Spinal cord (tissue), 10 donors: ENCODE data around the gene RPL19. TPM values are rescaled to one million over a fixed set of nuclear protein-coding genes. Genes with fewer than 3 reads are reported as not detected.

ENCODE experiments used
- DNase-seq, 6 donors: peaks; one replicate each; pipeline versions ENCODE4 v3.0.0 to v3.0.0-alpha.2; 2013 to 2015; ENCODE audit warnings: low spot score in 6 of 6, low read depth in 4 of 6
- H3K27ac ChIP-seq: one replicate; pipeline ENCODE4 v1.5.1; 2013; ENCODE audit warnings: low read depth, low read length, control low read depth
- H3K27me3 ChIP-seq: one replicate; pipeline ENCODE4 v1.6.1; 2013; ENCODE audit warnings: low read length; ENCODE audit not compliant: control insufficient read depth, insufficient read depth
- H3K36me3 ChIP-seq: one replicate; pipeline ENCODE4 v1.6.1; 2013; ENCODE audit warnings: low read length; ENCODE audit not compliant: control insufficient read depth, insufficient read depth
- H3K4me1 ChIP-seq: one replicate; pipeline ENCODE4 v1.6.1; 2013; ENCODE audit warnings: low read length; ENCODE audit not compliant: control insufficient read depth, insufficient read depth
- H3K4me3 ChIP-seq: one replicate; pipeline ENCODE4 v1.5.1; 2013; ENCODE audit warnings: low read depth, low read length, control low read depth
- H3K9me3 ChIP-seq: one replicate; pipeline ENCODE4 v1.6.1; 2013; ENCODE audit warnings: low read length; ENCODE audit not compliant: control insufficient read depth, insufficient read depth
- WGBS: methylation state at CpG from one replicate; pipeline ENCODE4 v1.1.5; 2013; ENCODE audit warnings: missing lambda C conversion rate; ENCODE audit not compliant: insufficient coverage; 5-methylcytosine and 5-hydroxymethylcytosine counted together
- polyA plus RNA-seq, 2 donors: library from polyadenylated mRNA; unstranded; fragments of 120-200 nt; gene quantifications; one replicate each; pipeline ENCODE4 v1.2.1, GENCODE V29; 2013; ENCODE audit not compliant: insufficient read length in 2 of 2
- total RNA-seq, 2 donors: library from RNA; depleted of rRNA in 1 of 2; stranded (reverse); fragments of 120-200 nt in 1 of 2; fragments of >200 nt in 1 of 2; gene quantifications; one replicate each; pipeline versions ENCODE4 v1.2.3 to v1.2.4, GENCODE V29; 2013 to 2014
- donor health status: healthy.

RPL19 gene
- total and polyA plus RNA-seq, 4 donors, result 650 to 2,773 (median 1,270) TPM

DNA sequence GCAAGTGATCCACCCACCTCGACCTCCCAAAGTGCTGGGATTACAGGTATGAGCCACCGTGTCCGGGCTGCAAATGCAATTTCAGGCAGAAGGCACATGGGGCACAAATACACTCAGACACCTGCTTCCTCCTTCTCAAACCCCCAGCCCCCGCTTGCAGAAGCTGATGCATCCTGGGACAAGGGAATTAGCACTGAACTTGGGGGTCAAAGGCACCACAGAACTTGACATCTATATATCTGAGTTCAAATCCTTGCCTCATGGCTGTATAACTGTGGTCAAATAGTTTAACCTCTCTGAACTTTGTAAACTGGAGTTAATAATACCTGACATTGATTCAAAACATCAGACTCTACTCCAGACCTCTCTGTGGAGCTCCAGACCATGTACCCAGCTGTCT, 30.0 kb upstream of the RPL19 start:
- peaks cover 14% of the 10 kb centered on the region for H3K36me3 ChIP-seq
- no peak overlapping the region for H3K4me3 ChIP-seq
- H3K9me3 ChIP-seq, result no peaks in the 10 kb centered on the region
- H3K27me3 ChIP-seq, result peaks cover 26% of the 10 kb centered on the region
- no peak for DNase-seq
- WGBS, result 79% methylated on average over 3 of the region's 4 CpGs
- peaks cover 34% of the 10 kb centered on the region for H3K4me1 ChIP-seq
- H3K27ac ChIP-seq, result no peak overlapping the region

DNA sequence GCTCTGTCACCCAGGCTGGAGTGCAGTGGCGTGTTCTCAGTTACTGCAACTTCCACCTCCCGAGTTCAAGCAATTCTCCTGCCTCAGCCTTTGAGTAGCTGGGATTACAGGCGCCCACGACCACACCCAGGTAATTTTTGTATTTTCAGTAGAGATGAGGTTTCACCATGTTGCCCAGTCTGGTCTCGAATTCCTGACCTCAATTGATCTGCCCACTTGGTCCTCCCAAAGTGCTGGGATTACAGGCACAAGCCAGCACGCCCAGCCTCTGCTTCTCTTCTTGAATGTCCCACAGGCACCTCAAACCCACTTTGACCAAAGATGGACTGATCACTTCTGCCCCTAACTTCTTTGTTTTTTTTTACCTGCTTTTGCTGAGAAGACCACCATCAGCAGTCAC, 29.5 kb upstream of the RPL19 start:
- 95% methylated on average over 4 of the region's 6 CpGs for WGBS
- H3K4me1 ChIP-seq, result peaks cover 33% of the 10 kb centered on the region

DNA sequence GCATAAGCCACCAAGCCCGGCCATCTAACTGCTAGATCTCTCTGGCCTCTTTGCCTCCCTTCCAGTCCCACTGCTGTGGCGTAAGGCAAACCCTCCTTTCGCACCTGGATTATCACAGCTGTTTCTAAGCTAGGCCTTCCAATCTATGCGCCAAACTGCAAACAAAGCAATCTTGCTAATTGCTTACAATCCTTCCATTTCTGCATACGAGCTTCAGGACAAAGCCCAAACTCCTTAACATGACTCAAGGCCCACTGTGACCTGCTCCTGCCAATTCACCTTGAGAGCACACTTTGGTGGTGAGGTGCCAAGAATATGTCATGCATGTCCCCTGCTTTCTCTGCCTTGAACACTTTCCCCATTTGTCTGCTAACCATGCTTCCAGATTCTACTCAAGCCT, 28.1 kb upstream of the RPL19 start:
- Histone ChIP-seq H3K27me3 (peaks cover 8% of the 10 kb centered on the region), H3K27ac (no peak overlapping the region), H3K9me3 (no peaks in the 10 kb centered on the region), H3K36me3 (peaks cover 33% of the 10 kb centered on the region), H3K4me1 (peaks cover 22% of the 10 kb centered on the region), H3K4me3 (no peak overlapping the region)
- WGBS, result 88% methylated on average over 4 of the region's 5 CpGs
- DNase-seq, result no peak

More for the DNA sequence above, 29.5 kb upstream of the RPL19 start:
- peaks cover 19% of the 10 kb centered on the region for H3K36me3 ChIP-seq
- no peak for DNase-seq
- no peaks in the 10 kb centered on the region for H3K9me3 ChIP-seq
- H3K27me3 ChIP-seq, result peaks cover 21% of the 10 kb centered on the region
- H3K4me3 ChIP-seq, result no peak overlapping the region
- H3K27ac ChIP-seq, result no peak overlapping the region

GRCh38 chr17:39173080-39173479, 27.0 kb upstream of the RPL19 start:
- no CpG with 5 or more reads among the region's 5 CpGs for WGBS
- Histone ChIP-seq H3K4me3 (no peak overlapping the region), H3K27me3 (no peaks in the 10 kb centered on the region), H3K27ac (no peak overlapping the region), H3K4me1 (peaks cover 22% of the 10 kb centered on the region), H3K36me3 (peaks cover 44% of the 10 kb centered on the region), H3K9me3 (no peaks in the 10 kb centered on the region)
- DNase-seq, result no peak

DNA sequence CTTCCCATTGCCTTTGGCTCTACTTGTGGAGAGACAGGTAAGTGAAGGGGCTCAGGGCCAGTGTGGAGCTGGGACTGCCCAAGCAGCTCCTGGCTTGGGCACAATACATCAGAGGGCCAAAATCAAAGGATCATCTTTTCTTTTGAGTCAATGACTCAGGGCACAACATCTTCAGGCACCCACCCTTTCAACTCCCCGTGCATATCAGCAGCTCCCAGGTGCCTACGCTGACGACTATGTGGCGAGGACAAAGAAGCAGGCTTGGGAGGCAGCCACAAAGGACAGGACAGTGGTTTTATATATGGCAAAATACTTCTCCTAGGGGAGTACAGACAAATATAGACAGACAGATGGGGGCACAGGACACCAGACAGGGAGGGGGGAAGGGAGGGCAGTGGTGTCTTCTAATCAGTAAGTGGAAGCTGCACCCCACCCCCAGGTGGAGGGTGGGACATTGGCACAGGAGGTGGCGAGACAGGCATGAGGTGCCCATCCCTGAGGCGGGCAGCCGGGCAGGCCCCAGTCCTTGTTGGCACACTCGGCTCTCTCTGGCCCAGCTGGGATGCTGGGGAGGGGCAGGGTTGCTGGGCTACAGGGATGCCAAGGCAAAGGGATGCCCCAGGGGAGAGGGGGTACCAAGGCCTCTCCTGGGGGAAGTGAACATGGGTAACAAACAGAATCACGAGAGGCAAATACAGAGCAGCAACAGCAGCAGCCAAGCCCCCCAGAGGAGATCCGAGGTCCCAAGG, 26.4 kb upstream of the RPL19 start:
- H3K4me3 ChIP-seq, result no peak overlapping the region

GRCh38 chr17:39174920-39175694, 25.0 kb upstream of the RPL19 start:
- Histone ChIP-seq H3K27ac (no peak overlapping the region), H3K4me1 (peaks cover 22% of the 10 kb centered on the region), H3K36me3 (peaks cover 58% of the 10 kb centered on the region), H3K4me3 (no peak overlapping the region), H3K27me3 (no peaks in the 10 kb centered on the region), H3K9me3 (no peaks in the 10 kb centered on the region)
- WGBS, result 52% methylated on average over 32 of the region's 35 CpGs
- peak in 3 of 6 donors; percentile 60 to 86 (median 85) for DNase-seq

More for the DNA sequence above, 26.4 kb upstream of the RPL19 start:
- no peaks in the 10 kb centered on the region for H3K27me3 ChIP-seq
- H3K9me3 ChIP-seq, result no peaks in the 10 kb centered on the region
- H3K36me3 ChIP-seq, result peaks cover 49% of the 10 kb centered on the region
- 46% methylated on average over 9 of the region's 10 CpGs for WGBS
- no peak overlapping the region for H3K27ac ChIP-seq
- peaks cover 22% of the 10 kb centered on the region for H3K4me1 ChIP-seq
- DNase-seq, result peak in 1 of 6 donors; percentile 35

GRCh38 chr17:39175695-39176093, 24.4 kb upstream of the RPL19 start:
- Histone ChIP-seq H3K27ac (no peak overlapping the region), H3K4me1 (peaks cover 22% of the 10 kb centered on the region), H3K9me3 (no peaks in the 10 kb centered on the region), H3K36me3 (peaks cover 64% of the 10 kb centered on the region), H3K4me3 (no peak overlapping the region), H3K27me3 (no peaks in the 10 kb centered on the region)
- DNase-seq, result no peak
- WGBS, result 73% methylated on average over 10 of the region's 10 CpGs

- WGBS, result 64% methylated on average over 12 of the region's 12 CpGs
- no peak overlapping the region for H3K4me3 ChIP-seq
- no peak overlapping the region for H3K27ac ChIP-seq
- DNase-seq, result peak in 1 of 6 donors; percentile 38
- peaks cover 78% of the 10 kb centered on the region for H3K36me3 ChIP-seq
- no peaks in the 10 kb centered on the region for H3K27me3 ChIP-seq
- H3K9me3 ChIP-seq, result no peaks in the 10 kb centered on the region
- peaks cover 22% of the 10 kb centered on the region for H3K4me1 ChIP-seq
These were observed 22.8 kb upstream of the RPL19 start for GRCh38 chr17:39177256-39177655.

DNA sequence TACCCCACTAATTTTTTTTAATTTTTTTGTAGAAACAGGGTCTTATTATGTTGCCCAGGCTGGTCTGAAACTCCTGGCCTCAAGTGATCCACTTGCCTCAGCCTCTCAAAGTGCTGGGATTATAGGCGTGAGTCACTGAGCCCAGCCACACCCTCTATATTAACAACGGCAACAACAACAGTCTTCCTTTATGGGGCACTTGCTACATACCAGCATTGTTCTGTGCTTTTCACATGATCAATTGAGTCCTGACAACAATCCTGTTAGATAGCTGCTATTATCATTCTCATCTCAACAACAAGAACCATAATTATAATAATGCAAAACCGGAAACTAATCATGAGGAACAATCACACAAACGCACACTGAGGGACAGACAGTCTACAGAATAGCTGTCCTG, 21.5 kb upstream of the RPL19 start:
- Histone ChIP-seq H3K4me1 (peaks cover 19% of the 10 kb centered on the region), H3K27ac (no peak overlapping the region), H3K9me3 (no peaks in the 10 kb centered on the region), H3K4me3 (no peak overlapping the region), H3K36me3 (peaks cover 85% of the 10 kb centered on the region), H3K27me3 (no peaks in the 10 kb centered on the region)
- 81% methylated on average over 4 of the region's 4 CpGs for WGBS
- no peak for DNase-seq
